PC-3 (cell line): Measurements from ENCODE around the gene RYR2. TPM values are rescaled to one million over a fixed set of nuclear protein-coding genes. Genes with fewer than 3 reads are reported as not detected.

Source experiments
- ATAC-seq: fragments of 200-7000 bp; cut with Tn5 transposase; 2 replicates; pipeline ENCODE4 v1.9.1; 2020; ENCODE audit warnings: mild to moderate bottlenecking, moderate library complexity
- BruUV-seq: library from RNA; stranded (reverse); fragments of 400-500 nt; replicated peaks from 2 replicates; lab custom pipeline; 2021; lab: Mats Ljungman, UMichigan
- CTCF ChIA-PET: fragments of 300-600 bp; sonication (Branson Sonifier 250); formaldehyde crosslinking; loops from one replicate; lab custom pipeline; 2022; ENCODE audit warnings: antibody characterized with exemption; lab: Charles Lee
- POLR2A ChIA-PET: fragments of 300-600 bp; sonication (Branson Sonifier 250); formaldehyde crosslinking; loops from one replicate; lab custom pipeline; 2022; ENCODE audit warnings: antibody characterized with exemption; ENCODE audit not compliant: unreplicated experiment; lab: Charles Lee
- DNase-seq: peaks from one replicate; pipeline ENCODE4 v3.0.0-alpha.2; 2015
- H2AFZ ChIP-seq: fragments of 300-600 bp; sonication (generic); 2 replicates; pipeline ENCODE4 v1.6.0; 2016; ENCODE audit warnings: antibody characterized with exemption, low read length
- H3F3A ChIP-seq: fragments of 300-600 bp; sonication (generic); one replicate; pipeline ENCODE4 v1.6.0; 2017; ENCODE audit warnings: antibody characterized with exemption, low read length, control low read depth, mild to moderate bottlenecking; ENCODE audit not compliant: unreplicated experiment
- H3K27ac ChIP-seq: fragments of 300-600 bp; sonication (generic); 2 replicates; pipeline ENCODE4 v1.5.1; 2016; ENCODE audit warnings: mild to moderate bottlenecking, low read length
- H3K27me3 ChIP-seq: fragments of 300-600 bp; sonication (generic); 2 replicates; pipeline ENCODE4 v1.6.1; 2016; ENCODE audit warnings: low read length, mixed read lengths
- H3K36me3 ChIP-seq: fragments of 300-600 bp; sonication (generic); 2 replicates; pipeline ENCODE4 v1.6.1; 2016; ENCODE audit warnings: low read depth, mixed run types, low read length, mixed read lengths
- H3K4me1 ChIP-seq: fragments of 300-600 bp; sonication (generic); 2 replicates; pipeline ENCODE4 v1.5.1; 2016; ENCODE audit warnings: low read length; ENCODE audit not compliant: insufficient read depth
- H3K4me2 ChIP-seq: fragments of 300-600 bp; sonication (generic); 2 replicates; pipeline ENCODE4 v1.6.0; 2016; ENCODE audit warnings: low read length
- H3K4me3 ChIP-seq: fragments of 300-600 bp; sonication (generic); 2 replicates; pipeline ENCODE4 v1.5.1; 2016; ENCODE audit warnings: mild to moderate bottlenecking, low read length, mixed read lengths
- H3K79me2 ChIP-seq: fragments of 300-600 bp; sonication (generic); 2 replicates; pipeline ENCODE4 v1.6.1; 2017; ENCODE audit warnings: low read length, mixed read lengths
- H3K9ac ChIP-seq: fragments of 300-600 bp; sonication (generic); 2 replicates; pipeline ENCODE4 v1.6.0; 2016; ENCODE audit warnings: mild to moderate bottlenecking, low read length
- H3K9me2 ChIP-seq: fragments of 300-600 bp; sonication (generic); replicated peaks from 2 replicates; pipeline ENCODE4 v1.6.1; 2016; ENCODE audit warnings: mixed run types, low read length, mixed read lengths
- H3K9me3 ChIP-seq: fragments of 300-600 bp; sonication (generic); 2 replicates; pipeline ENCODE4 v1.6.1; 2016; ENCODE audit warnings: low read length, mixed read lengths
- H4K20me1 ChIP-seq: fragments of 300-600 bp; sonication (generic); 2 replicates; pipeline ENCODE4 v1.6.1; 2016; ENCODE audit warnings: low read length, mixed read lengths
- CTCF ChIP-seq: fragments of 300-600 bp; sonication (generic); conservative IDR thresholded peaks from 2 replicates; pipeline ENCODE4 v1.5.1; 2017; ENCODE audit warnings: antibody characterized with exemption, low read depth, mild to moderate bottlenecking, low read length
- EZH2 ChIP-seq: fragments of 300-600 bp; sonication (generic); IDR thresholded peaks from one replicate; pipeline ENCODE4 v1.6.1; 2017; ENCODE audit warnings: antibody characterized with exemption, mild to moderate bottlenecking, low read length; ENCODE audit not compliant: unreplicated experiment
- EZH2phosphoT487 ChIP-seq: fragments of 300-600 bp; sonication (generic); IDR thresholded peaks from 2 replicates; pipeline ENCODE4 v1.6.1; 2018; ENCODE audit warnings: mild to moderate bottlenecking, antibody characterized with exemption, low read length, borderline replicate concordance
- intact Hi-C: fragments of 100-400 bp; cut with micrococcal nuclease; formaldehyde crosslinking; loops from 2 replicates; pipeline ENCODE4 v1.9.0; 2023
- total RNA-seq: library from RNA; depleted of rRNA; stranded (reverse); fragments of >200 nt; gene quantifications from 2 replicates; pipeline ENCODE4 v1.2.3, GENCODE V29; 2014

Gene RYR2
- total RNA-seq, 1 experiment from 2014 or later: not detected

DNA sequence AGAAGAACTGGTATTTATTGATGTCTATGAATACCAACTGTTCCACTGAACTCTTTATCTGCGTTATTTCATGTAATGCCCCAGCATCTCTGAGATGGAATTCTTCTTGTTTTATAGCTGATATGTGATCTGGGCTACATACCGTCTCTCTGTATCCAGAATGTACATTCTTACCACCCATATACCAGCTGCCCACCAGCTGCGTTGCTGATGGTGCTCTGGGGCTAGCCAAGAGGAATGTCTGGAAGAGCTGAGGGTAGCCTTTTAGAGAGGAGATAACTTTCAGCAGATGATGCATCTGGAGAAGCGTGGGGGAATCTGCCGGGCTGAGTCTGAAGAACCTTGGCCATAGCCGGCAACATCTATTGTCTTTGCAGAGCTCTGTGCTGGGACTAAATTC is 137.5 kb downstream of the RYR2 start:
- H3K9me2 ChIP-seq: no peaks in the 10 kb centered on the region
- H3K9ac ChIP-seq: no peak overlapping the region
- intact Hi-C loops: no loop called here
- no peaks in the 10 kb centered on the region for H4K20me1 ChIP-seq
- CTCF ChIA-PET: no interaction called here
- H3K4me2 ChIP-seq: no peak overlapping the region
- DNase-seq: no peak
- H2AFZ ChIP-seq: no peak overlapping the region
- H3K9me3 ChIP-seq: no peaks in the 10 kb centered on the region
- BruUV-seq: no TSS peak
- TF ChIP-seq EZH2 (no peak), CTCF (no peak), EZH2phosphoT487 (no peak)
- no peak overlapping the region for H3K27ac ChIP-seq
- no peaks in the 10 kb centered on the region for H3F3A ChIP-seq
- ATAC-seq: no peak
- H3K4me1 ChIP-seq: no peaks in the 10 kb centered on the region
- no peaks in the 10 kb centered on the region for H3K79me2 ChIP-seq
- peaks cover 12% of the 10 kb centered on the region; the same call in 1 of the 2 replicates for H3K27me3 ChIP-seq
- POLR2A ChIA-PET: no interaction called here
- H3K4me3 ChIP-seq: no peak overlapping the region
- H3K36me3 ChIP-seq: no peaks in the 10 kb centered on the region

- Histone ChIP-seq H3K27me3 (peaks cover 10% of the 10 kb centered on the region; the same call in 1 of the 2 replicates), H3K79me2 (no peaks in the 10 kb centered on the region), H3K27ac (no peak overlapping the region), H3F3A (no peaks in the 10 kb centered on the region), H4K20me1 (no peaks in the 10 kb centered on the region), H3K36me3 (no peaks in the 10 kb centered on the region), H3K9me3 (no peaks in the 10 kb centered on the region), H3K4me2 (no peak overlapping the region), H3K9ac (no peak overlapping the region), H3K4me3 (no peak overlapping the region), H3K9me2 (no peaks in the 10 kb centered on the region), H2AFZ (no peak overlapping the region), H3K4me1 (no peaks in the 10 kb centered on the region)
- DNase-seq (no peak), ATAC-seq (no peak)
- CTCF ChIA-PET: no interaction called here
- intact Hi-C loops: no loop called here
- no peak for TF ChIP-seq EZH2
- TF ChIP-seq CTCF: no peak
- TF ChIP-seq EZH2phosphoT487: no peak
- POLR2A ChIA-PET: no interaction called here
- no TSS peak for BruUV-seq
Observed at GRCh38 chr1:237180256-237180655, 138.3 kb downstream of the RYR2 start.

DNA sequence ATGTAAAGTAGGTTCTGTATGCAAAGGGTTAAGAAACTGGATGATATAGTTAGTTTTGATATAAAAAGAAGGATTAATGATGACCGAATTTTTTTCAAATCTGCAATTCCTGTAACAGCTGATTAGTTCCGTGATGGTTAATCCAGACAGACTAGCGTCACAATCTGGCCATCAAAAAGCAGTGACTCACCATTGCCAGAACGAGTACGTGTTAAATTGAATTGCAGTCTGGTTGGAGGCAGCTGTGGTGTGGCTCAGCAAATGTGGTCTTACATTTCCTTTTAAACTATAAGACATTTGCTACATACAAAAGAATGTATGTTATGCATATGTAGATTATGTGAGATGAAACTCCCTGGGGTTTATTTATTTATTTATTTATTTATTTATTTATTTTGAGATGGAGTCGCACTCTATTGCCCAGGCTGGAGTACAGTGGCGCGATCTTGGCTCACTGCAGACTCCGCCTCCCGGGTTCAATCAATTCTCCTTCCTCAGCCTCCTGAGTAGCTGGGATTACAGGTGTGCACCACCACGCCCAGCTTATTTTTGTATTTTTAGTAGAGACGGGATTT is 139.8 kb downstream of the RYR2 start:
- no peak overlapping the region for H2AFZ ChIP-seq
- TF ChIP-seq EZH2phosphoT487 (no peak), EZH2 (no peak), CTCF (no peak)
- H3K9ac ChIP-seq: no peak overlapping the region
- H3K27me3 ChIP-seq: peaks cover 10% of the 10 kb centered on the region; the same call in 1 of the 2 replicates
- no peaks in the 10 kb centered on the region for H3F3A ChIP-seq
- no peaks in the 10 kb centered on the region for H3K9me2 ChIP-seq
- no peak overlapping the region for H3K4me3 ChIP-seq
- ATAC-seq (no peak), DNase-seq (peak; percentile 2)
- intact Hi-C loops: no loop called here
- POLR2A ChIA-PET: no interaction called here
- CTCF ChIA-PET: no interaction called here
- no peak overlapping the region for H3K27ac ChIP-seq
- no peak overlapping the region for H3K4me2 ChIP-seq
- H3K9me3 ChIP-seq: no peaks in the 10 kb centered on the region
- H3K36me3 ChIP-seq: no peaks in the 10 kb centered on the region
- no peaks in the 10 kb centered on the region for H3K79me2 ChIP-seq
- no peaks in the 10 kb centered on the region for H4K20me1 ChIP-seq
- no TSS peak for BruUV-seq
- H3K4me1 ChIP-seq: no peaks in the 10 kb centered on the region
